GM23338 (cell line): ENCODE data around the gene GJB3. TPM values are rescaled to one million over a fixed set of nuclear protein-coding genes. Genes with fewer than 3 reads are reported as not detected.

Experiments
- ATAC-seq: fragments of 200-7000 bp; cut with Tn5 transposase; 3 replicates; pipeline ENCODE4 v1.9.1; 2020
- DNase-seq: peaks from one replicate; pipeline ENCODE4 v3.0.0-alpha.2; 2015; ENCODE audit warnings: low spot score
- H2AFZ ChIP-seq: fragments of 200-600 bp; sonication (generic); 2 replicates; pipeline ENCODE4 v1.8.0; 2016; ENCODE audit warnings: antibody characterized with exemption, mild to moderate bottlenecking, moderate library complexity
- H3F3A ChIP-seq: fragments of 200-600 bp; sonication (generic); replicated peaks from 2 replicates; pipeline ENCODE4 v1.8.0; 2017; ENCODE audit warnings: antibody characterized with exemption, mixed run types, low read depth
- H3K27ac ChIP-seq: fragments of 200-600 bp; sonication (generic); 2 replicates; pipeline ENCODE4 v1.6.1; 2016; ENCODE audit warnings: low read depth
- H3K27me3 ChIP-seq: fragments of 200-600 bp; sonication (generic); 2 replicates; pipeline ENCODE4 v1.8.0; 2016; ENCODE audit warnings: mild to moderate bottlenecking, mixed run types, moderate library complexity; ENCODE audit not compliant: insufficient read depth
- H3K36me3 ChIP-seq: fragments of 200-600 bp; sonication (generic); 2 replicates; pipeline ENCODE4 v1.8.0; 2016; ENCODE audit warnings: mild to moderate bottlenecking; ENCODE audit not compliant: insufficient read depth
- H3K4me1 ChIP-seq: fragments of 200-600 bp; sonication (generic); 2 replicates; pipeline ENCODE4 v1.8.0; 2016; ENCODE audit warnings: mild to moderate bottlenecking, moderate library complexity; ENCODE audit not compliant: insufficient read depth
- H3K4me2 ChIP-seq: fragments of 200-600 bp; sonication (generic); 2 replicates; pipeline ENCODE4 v1.7.1; 2017; ENCODE audit warnings: mixed run types
- H3K4me3 ChIP-seq: fragments of 200-600 bp; sonication (generic); 2 replicates; pipeline ENCODE4 v1.6.1; 2016; ENCODE audit warnings: mixed run types
- H3K79me2 ChIP-seq: fragments of 200-600 bp; sonication (generic); replicated peaks from 2 replicates; pipeline ENCODE4 v1.8.0; 2017; ENCODE audit warnings: mild to moderate bottlenecking; ENCODE audit not compliant: insufficient read depth
- H3K9me2 ChIP-seq: fragments of 200-600 bp; sonication (generic); 2 replicates; pipeline ENCODE4 v1.8.0; 2017; ENCODE audit not compliant: insufficient read depth
- H4K20me1 ChIP-seq: fragments of 200-600 bp; sonication (generic); replicated peaks from 2 replicates; pipeline ENCODE4 v1.8.0; 2017; ENCODE audit warnings: mild to moderate bottlenecking; ENCODE audit not compliant: insufficient read depth
- H3K27ac Mint-ChIP-seq: 2 replicates; pipeline ENCODE4 v1.8.0; 2020; ENCODE audit warnings: inconsistent platforms, mild to moderate bottlenecking, moderate library complexity, mixed read lengths
- H3K27me3 Mint-ChIP-seq: 3 replicates; pipeline ENCODE4 v1.8.0; 2022; ENCODE audit warnings: low read depth, mild to moderate bottlenecking, moderate library complexity, mixed read lengths, inconsistent platforms; ENCODE audit not compliant: insufficient read depth, poor library complexity
- H3K36me3 Mint-ChIP-seq: 3 replicates; pipeline ENCODE4 v1.8.0; 2021; ENCODE audit warnings: low read depth, mild to moderate bottlenecking, inconsistent platforms, moderate library complexity, mixed read lengths
- H3K4me1 Mint-ChIP-seq: 3 replicates; pipeline ENCODE4 v1.8.0; 2020; ENCODE audit warnings: mild to moderate bottlenecking, inconsistent platforms, mixed read lengths
- H3K4me3 Mint-ChIP-seq: 3 replicates; pipeline ENCODE4 v1.8.0; 2021; ENCODE audit warnings: moderate library complexity, mild to moderate bottlenecking, inconsistent platforms, mixed read lengths
- H3K9me3 Mint-ChIP-seq: 3 replicates; pipeline ENCODE4 v1.8.0; 2020; ENCODE audit warnings: moderate library complexity, mild to moderate bottlenecking, inconsistent platforms, mixed read lengths
- CREB1 ChIP-seq: fragments of 250-450 bp; sonication (Bioruptor Pico); IDR thresholded peaks from 2 replicates; pipeline ENCODE4 v1.5.0; 2020; ENCODE audit warnings: low read depth, mild to moderate bottlenecking, moderate library complexity
- CTCF ChIP-seq, 2 experiments: fragments of 200-600 bp in 1 of 2; sonication (generic) in 1 of 2; conservative IDR thresholded peaks; 2 replicates each; pipeline versions ENCODE4 v1.5.1 to v1.6.1; 2016 to 2017; ENCODE audit warnings: antibody characterized with exemption in 2 of 2, low read depth in 2 of 2, mild to moderate bottlenecking in 2 of 2, moderate library complexity in 1 of 2
- ETS1 ChIP-seq: IDR thresholded peaks from 2 replicates; pipeline ENCODE4 v1.6.1; 2016; ENCODE audit warnings: antibody characterized with exemption
- EZH2 ChIP-seq: fragments of 200-600 bp; sonication (generic); IDR thresholded peaks from one replicate; pipeline ENCODE4 v1.8.0; 2017; ENCODE audit warnings: antibody characterized with exemption, mild to moderate bottlenecking, low read depth; ENCODE audit not compliant: unreplicated experiment
- EZH2phosphoT487 ChIP-seq: fragments of 200-600 bp; sonication (generic); IDR thresholded peaks from one replicate; pipeline ENCODE4 v1.8.1; 2018; ENCODE audit warnings: antibody characterized with exemption; ENCODE audit not compliant: unreplicated experiment
- JUNB ChIP-seq: IDR thresholded peaks from one replicate; pipeline ENCODE4 v1.6.1; 2016; ENCODE audit warnings: antibody characterized with exemption; ENCODE audit not compliant: unreplicated experiment
- NANOG ChIP-seq: IDR thresholded peaks from 2 replicates; pipeline ENCODE4 v1.6.1; 2016; ENCODE audit warnings: antibody characterized with exemption, borderline replicate concordance
- POLR2AphosphoS5 ChIP-seq: IDR thresholded peaks from 2 replicates; pipeline ENCODE4 v1.6.1; 2016; ENCODE audit warnings: antibody characterized with exemption, low read depth
- REST ChIP-seq: IDR thresholded peaks from one replicate; pipeline ENCODE4 v1.6.1; 2018; ENCODE audit warnings: antibody characterized with exemption; ENCODE audit not compliant: unreplicated experiment
- STAT1 ChIP-seq: IDR thresholded peaks from one replicate; pipeline ENCODE4 v1.6.1; 2016; ENCODE audit warnings: antibody characterized with exemption; ENCODE audit not compliant: unreplicated experiment
- ZNF114 ChIP-seq: fragments of 250-450 bp; sonication (Bioruptor Pico); IDR thresholded peaks from 2 replicates; pipeline ENCODE4 v1.5.0; 2020; ENCODE audit warnings: mild to moderate bottlenecking, moderate library complexity
- ZNF331 ChIP-seq: fragments of 250-450 bp; sonication (Bioruptor Pico); IDR thresholded peaks from 2 replicates; pipeline ENCODE4 v1.5.0; 2020; ENCODE audit warnings: low read depth, mild to moderate bottlenecking, moderate library complexity
- ZNF462 ChIP-seq: fragments of 250-450 bp; sonication (Bioruptor Pico); IDR thresholded peaks from 2 replicates; pipeline ENCODE4 v1.5.0; 2020; ENCODE audit warnings: mild to moderate bottlenecking, moderate library complexity
- polyA plus RNA-seq: library from polyadenylated mRNA; unstranded; fragments of >200 nt; fragmentation: Nextera tagmentation; extraction: Ambion mirVana; gene quantifications from 2 replicates; pipeline ENCODE4 v1.2.1, GENCODE V29; 2016
- total RNA-seq: library from RNA; depleted of rRNA; stranded (reverse); fragments of >200 nt; shearing (Covaris generic); gene quantifications from 2 replicates; pipeline ENCODE4 v1.2.3, GENCODE V29; 2014

The GJB3 gene
- total and polyA plus RNA-seq, 2 experiments from 2014 or later = 0.26 to 0.31 TPM

- Histone ChIP-seq H3K36me3 (no peaks in the 10 kb centered on the region), H4K20me1 (no peaks in the 10 kb centered on the region), H3K4me2 (no peak overlapping the region), H3K4me1 (no peaks in the 10 kb centered on the region), H3K9me2 (no peaks in the 10 kb centered on the region), H3K27ac (no peak overlapping the region), H3K4me3 (no peak overlapping the region), H2AFZ (no peak overlapping the region), H3K27me3 (no peaks in the 10 kb centered on the region), H3K79me2 (no peaks in the 10 kb centered on the region), H3F3A (no peaks in the 10 kb centered on the region)
- Mint-ChIP-seq H3K27ac (no peak overlapping the region), H3K36me3 (no peaks in the 10 kb centered on the region), H3K27me3 (peaks cover 5% of the 10 kb centered on the region), H3K9me3 (no peaks in the 10 kb centered on the region), H3K4me1 (peaks cover 2% of the 10 kb centered on the region; the same call in 1 of the 3 replicates), H3K4me3 (no peak overlapping the region)
- ATAC-seq (no peak), DNase-seq (no peak)
- TF ChIP-seq STAT1 = no peak
- TF ChIP-seq EZH2 = no peak
- no peak for TF ChIP-seq ETS1
- TF ChIP-seq NANOG = no peak
- TF ChIP-seq JUNB = no peak
- TF ChIP-seq ZNF331 = no peak
- no peak for TF ChIP-seq EZH2phosphoT487
- TF ChIP-seq CREB1 = no peak
- no peak for TF ChIP-seq CTCF (conservative IDR thresholded peaks at IDR 0.05; ENCODE audit: low read depth in 2 of 2)
- no peak for TF ChIP-seq ZNF462
- TF ChIP-seq REST = no peak
- TF ChIP-seq ZNF114 (CRISPR knock-in tag) = no peak
- no peak for TF ChIP-seq POLR2AphosphoS5
These were observed 35.3 kb downstream of the GJB3 start for GRCh38 chr1:34816332-34816731.
